Muscle of back (tissue), 10 donors: ENCODE measurements around the gene PAQR8. TPM values are rescaled to one million over a fixed set of nuclear protein-coding genes. Genes with fewer than 3 reads are reported as not detected.

Source experiments
- polyA plus RNA-seq, 10 donors: library from polyadenylated mRNA; unstranded; fragments of 120-200 nt; gene quantifications; one replicate each; pipeline ENCODE4 v1.2.1, GENCODE V29; 2013; ENCODE audit not compliant: insufficient read length in 10 of 10

PAQR8 gene
- polyA plus RNA-seq, 10 donors, result 5.2 to 10.2 (median 6.4) TPM

Other genes starting within 250 kb of the PAQR8 start
- gene IL17A, start 175.8 kb upstream of the PAQR8 start, polyA plus RNA-seq, result not detected
- gene IL17F, start 117.7 kb upstream of the PAQR8 start, polyA plus RNA-seq, result not detected
- 10 to 100 TPM; 38.0 to 67.0 (median 44.9) TPM for gene MCM3, start 77.4 kb upstream of the PAQR8 start, polyA plus RNA-seq
- gene EFHC1, start 58.2 kb downstream of the PAQR8 start, polyA plus RNA-seq, result 10 to 100 TPM; 14.1 to 36.4 (median 21.2) TPM
- gene TRAM2, start 214.9 kb downstream of the PAQR8 start, polyA plus RNA-seq, result 10 to 100 TPM; 20.1 to 28.0 (median 23.0) TPM